HepG2 (cell line): ENCODE measurements around the gene COG5. TPM values are rescaled to one million over a fixed set of nuclear protein-coding genes. Genes with fewer than 3 reads are reported as not detected.
A peak's percentile ranks its signal among the peaks of the same experiment; 100 is the strongest.

Experiments used
- KDM5B ChIP-seq: sonication (generic); formaldehyde crosslinking; IDR thresholded peaks from 2 replicates; pipeline ENCODE4 v1.4.0; 2020; ENCODE audit warnings: missing genetic modification reagents, mild to moderate bottlenecking, borderline replicate concordance
- RXRB ChIP-seq: IDR thresholded peaks from 2 replicates; pipeline ENCODE4 v1.6.1; 2016; ENCODE audit warnings: borderline replicate concordance, missing genetic modification reagents, missing compliant biosample characterization
- SMC3 ChIP-seq: IDR thresholded peaks from 2 replicates; pipeline ENCODE4 v1.6.1; 2011; ENCODE audit warnings: low read length, improper control_type of control experiment
- SRSF9 ChIP-seq: fragments of 200-400 bp; formaldehyde crosslinking; IDR thresholded peaks from 2 replicates; pipeline ENCODE4 v1.6.1; 2018; ENCODE audit warnings: borderline replicate concordance, mild to moderate bottlenecking, low read depth, low read length; ENCODE audit not compliant: insufficient read depth, poor library complexity, severe bottlenecking
- SSRP1 ChIP-seq: IDR thresholded peaks from 2 replicates; pipeline ENCODE4 v1.6.1; 2016; ENCODE audit warnings: control low read depth
- ZNF101 ChIP-seq: sonication (generic); formaldehyde crosslinking; IDR thresholded peaks from 2 replicates; pipeline ENCODE4 v1.4.0; 2020; ENCODE audit warnings: mild to moderate bottlenecking, low read depth, missing genetic modification reagents, borderline replicate concordance
- ZNF274 ChIP-seq: sonication (generic); formaldehyde crosslinking; IDR thresholded peaks from 2 replicates; pipeline ENCODE4 v1.5.1; 2020; ENCODE audit warnings: mild to moderate bottlenecking, missing genetic modification reagents
- ZNF446 ChIP-seq: sonication (generic); formaldehyde crosslinking; IDR thresholded peaks from 2 replicates; pipeline ENCODE4 v1.5.0; 2020; ENCODE audit warnings: mild to moderate bottlenecking, missing genetic modification reagents
- ZNF589 ChIP-seq: sonication (generic); formaldehyde crosslinking; conservative IDR thresholded peaks from 2 replicates; pipeline ENCODE4 v1.8.0; 2022; ENCODE audit warnings: mild to moderate bottlenecking, moderate library complexity, missing genetic modification reagents
- ZNF749 ChIP-seq: sonication (generic); formaldehyde crosslinking; IDR thresholded peaks from 2 replicates; pipeline ENCODE4 v1.8.0; 2022; ENCODE audit warnings: mild to moderate bottlenecking, missing genetic modification reagents, moderate library complexity, borderline replicate concordance
- ZNF816 ChIP-seq: sonication (generic); formaldehyde crosslinking; IDR thresholded peaks from 2 replicates; pipeline ENCODE4 v1.8.0; 2022; ENCODE audit warnings: missing genetic modification reagents, mild to moderate bottlenecking, borderline replicate concordance
- polyA plus RNA-seq, 8 experiments: library from polyadenylated mRNA; depleted of rRNA in 3 of 8; stranded (reverse) in 7 of 8; unstranded in 1 of 8; fragments of >200 nt; fragmentation: Illumina TruSeq in 4 of 8; extraction: Trizol in 4 of 8; gene quantifications; 2 replicates each; pipeline versions ENCODE4 v1.2.1 to v1.2.3, GENCODE V29; 2011 to 2016; ENCODE audit warnings: low read depth in 4 of 8, missing spikeins in 1 of 8, mixed read lengths in 1 of 8; ENCODE audit not compliant: insufficient read depth in 1 of 8
- total RNA-seq, 5 experiments: library from RNA; depleted of rRNA; stranded (reverse); fragments of >200 nt; fragmentation: Illumina TruSeq; extraction: Trizol; gene quantifications; 2 replicates each; pipeline ENCODE4 v1.2.3, GENCODE V29; 2016; ENCODE audit warnings: low read depth in 1 of 5
- TF ChIP-seq, protein P1 (sequence below): sonication (generic); formaldehyde crosslinking; IDR thresholded peaks from 2 replicates; pipeline ENCODE4 v1.5.0; 2020; ENCODE audit warnings: mild to moderate bottlenecking, missing genetic modification reagents
- TF ChIP-seq, protein P2 (sequence below): sonication (generic); formaldehyde crosslinking; IDR thresholded peaks from 2 replicates; pipeline ENCODE4 v1.4.0; 2020; ENCODE audit warnings: missing genetic modification reagents
- TF ChIP-seq, protein P3 (sequence below): sonication (generic); formaldehyde crosslinking; IDR thresholded peaks from 2 replicates; pipeline ENCODE4 v1.5.0; 2020; ENCODE audit warnings: mild to moderate bottlenecking, low read depth, missing genetic modification reagents, borderline replicate concordance
- TF ChIP-seq, protein P4 (sequence below): sonication (generic); formaldehyde crosslinking; IDR thresholded peaks from 2 replicates; pipeline ENCODE4 v1.8.1; 2022; ENCODE audit warnings: mild to moderate bottlenecking, missing genetic modification reagents
- TF ChIP-seq, protein P5 (sequence below): IDR thresholded peaks from 2 replicates; pipeline ENCODE4 v1.6.1; 2016; ENCODE audit warnings: low read depth
- TF ChIP-seq, protein P6 (sequence below), 2 experiments: IDR thresholded peaks; 2 replicates each; pipeline ENCODE4 v1.6.1; 2011 to 2012; ENCODE audit warnings: low read length in 2 of 2, borderline replicate concordance in 1 of 2, low read depth in 1 of 2, mild to moderate bottlenecking in 1 of 2, moderate library complexity in 1 of 2

COG5 gene
- total and polyA plus RNA-seq, 2 of the 13 experiments (the other 11 are each of a cell fraction or from before 2014, with no cell fraction given): 20.4 to 31.3 TPM

DNA sequence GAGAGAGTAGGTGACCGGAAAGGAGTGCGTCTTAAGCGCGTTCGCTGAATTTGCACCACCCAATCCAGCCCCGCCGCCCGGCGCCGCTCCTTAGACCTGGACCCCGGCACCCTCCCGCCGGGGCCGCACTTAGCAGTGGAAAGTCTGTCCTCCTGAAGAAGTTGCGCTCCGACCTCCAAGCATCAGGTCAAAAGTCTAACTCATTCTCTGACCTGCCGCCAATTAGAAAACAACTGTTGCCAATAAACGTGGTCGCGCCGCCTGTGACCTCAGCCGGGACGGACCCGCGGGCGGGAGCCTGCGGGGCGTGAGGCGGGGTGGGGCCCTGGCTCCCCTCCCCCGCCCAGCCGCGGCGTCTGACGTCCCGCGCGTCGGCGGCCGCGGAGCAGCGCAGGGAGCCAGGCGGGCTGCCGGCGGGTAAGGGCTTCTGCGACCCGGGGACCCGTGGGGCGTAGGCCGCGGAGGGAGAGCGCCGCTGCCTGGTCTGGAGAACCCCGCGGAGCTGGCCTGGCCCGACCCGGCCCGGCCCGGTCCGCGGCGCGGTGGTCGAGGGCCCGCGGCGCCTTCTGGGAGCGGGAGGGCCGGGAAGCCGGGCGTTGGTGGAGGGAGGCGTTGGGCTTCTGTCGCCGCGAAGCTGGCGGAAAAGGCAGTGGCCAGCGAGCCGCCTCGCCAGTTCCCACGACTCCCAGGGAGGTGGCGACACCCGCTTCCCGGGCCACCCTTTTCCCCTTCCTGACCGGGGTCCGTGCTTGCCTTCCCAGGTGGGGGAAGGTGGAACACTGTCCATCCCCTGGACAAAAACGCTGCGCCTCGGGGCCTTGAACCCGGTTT lies 16.4 kb upstream of the COG5 start, which contains the start of gene BCAP29 (continued):
- TF ChIP-seq, protein P1, sequence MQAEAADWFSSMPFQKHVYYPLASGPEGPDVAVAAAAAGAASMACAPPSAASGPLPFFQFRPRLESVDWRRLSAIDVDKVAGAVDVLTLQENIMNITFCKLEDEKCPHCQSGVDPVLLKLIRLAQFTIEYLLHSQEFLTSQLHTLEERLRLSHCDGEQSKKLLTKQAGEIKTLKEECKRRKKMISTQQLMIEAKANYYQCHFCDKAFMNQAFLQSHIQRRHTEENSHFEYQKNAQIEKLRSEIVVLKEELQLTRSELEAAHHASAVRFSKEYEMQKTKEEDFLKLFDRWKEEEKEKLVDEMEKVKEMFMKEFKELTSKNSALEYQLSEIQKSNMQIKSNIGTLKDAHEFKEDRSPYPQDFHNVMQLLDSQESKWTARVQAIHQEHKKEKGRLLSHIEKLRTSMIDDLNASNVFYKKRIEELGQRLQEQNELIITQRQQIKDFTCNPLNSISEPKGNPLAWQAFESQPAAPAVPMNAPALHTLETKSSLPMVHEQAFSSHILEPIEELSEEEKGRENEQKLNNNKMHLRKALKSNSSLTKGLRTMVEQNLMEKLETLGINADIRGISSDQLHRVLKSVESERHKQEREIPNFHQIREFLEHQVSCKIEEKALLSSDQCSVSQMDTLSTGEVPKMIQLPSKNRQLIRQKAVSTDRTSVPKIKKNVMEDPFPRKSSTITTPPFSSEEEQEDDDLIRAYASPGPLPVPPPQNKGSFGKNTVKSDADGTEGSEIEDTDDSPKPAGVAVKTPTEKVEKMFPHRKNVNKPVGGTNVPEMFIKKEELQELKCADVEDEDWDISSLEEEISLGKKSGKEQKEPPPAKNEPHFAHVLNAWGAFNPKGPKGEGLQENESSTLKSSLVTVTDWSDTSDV (CRISPR knock-in tag): no peak
- TF ChIP-seq KDM5B (CRISPR knock-in tag): peak; percentile 77
- TF ChIP-seq, protein P2, sequence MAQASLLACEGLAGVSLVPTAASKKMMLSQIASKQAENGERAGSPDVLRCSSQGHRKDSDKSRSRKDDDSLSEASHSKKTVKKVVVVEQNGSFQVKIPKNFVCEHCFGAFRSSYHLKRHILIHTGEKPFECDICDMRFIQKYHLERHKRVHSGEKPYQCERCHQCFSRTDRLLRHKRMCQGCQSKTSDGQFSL (CRISPR knock-in tag): no peak
- TF ChIP-seq, protein P3, sequence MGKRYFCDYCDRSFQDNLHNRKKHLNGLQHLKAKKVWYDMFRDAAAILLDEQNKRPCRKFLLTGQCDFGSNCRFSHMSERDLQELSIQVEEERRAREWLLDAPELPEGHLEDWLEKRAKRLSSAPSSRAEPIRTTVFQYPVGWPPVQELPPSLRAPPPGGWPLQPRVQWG: no peak
- peak; percentile 12; the same call in 1 of the 2 replicates for TF ChIP-seq SMC3
- no peak for TF ChIP-seq ZNF446 (CRISPR knock-in tag)
- TF ChIP-seq, protein P4, sequence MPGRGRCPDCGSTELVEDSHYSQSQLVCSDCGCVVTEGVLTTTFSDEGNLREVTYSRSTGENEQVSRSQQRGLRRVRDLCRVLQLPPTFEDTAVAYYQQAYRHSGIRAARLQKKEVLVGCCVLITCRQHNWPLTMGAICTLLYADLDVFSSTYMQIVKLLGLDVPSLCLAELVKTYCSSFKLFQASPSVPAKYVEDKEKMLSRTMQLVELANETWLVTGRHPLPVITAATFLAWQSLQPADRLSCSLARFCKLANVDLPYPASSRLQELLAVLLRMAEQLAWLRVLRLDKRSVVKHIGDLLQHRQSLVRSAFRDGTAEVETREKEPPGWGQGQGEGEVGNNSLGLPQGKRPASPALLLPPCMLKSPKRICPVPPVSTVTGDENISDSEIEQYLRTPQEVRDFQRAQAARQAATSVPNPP (CRISPR knock-in tag): no peak
- TF ChIP-seq, protein P5, sequence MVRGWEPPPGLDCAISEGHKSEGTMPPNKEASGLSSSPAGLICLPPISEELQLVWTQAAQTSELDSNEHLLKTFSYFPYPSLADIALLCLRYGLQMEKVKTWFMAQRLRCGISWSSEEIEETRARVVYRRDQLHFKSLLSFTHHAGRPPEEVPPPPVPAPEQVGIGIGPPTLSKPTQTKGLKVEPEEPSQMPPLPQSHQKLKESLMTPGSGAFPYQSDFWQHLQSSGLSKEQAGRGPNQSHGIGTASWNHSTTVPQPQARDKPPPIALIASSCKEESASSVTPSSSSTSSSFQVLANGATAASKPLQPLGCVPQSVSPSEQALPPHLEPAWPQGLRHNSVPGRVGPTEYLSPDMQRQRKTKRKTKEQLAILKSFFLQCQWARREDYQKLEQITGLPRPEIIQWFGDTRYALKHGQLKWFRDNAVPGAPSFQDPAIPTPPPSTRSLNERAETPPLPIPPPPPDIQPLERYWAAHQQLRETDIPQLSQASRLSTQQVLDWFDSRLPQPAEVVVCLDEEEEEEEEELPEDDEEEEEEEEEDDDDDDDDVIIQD (CRISPR knock-in tag): no peak
- TF ChIP-seq SSRP1 (CRISPR knock-in tag): no peak
- no peak for TF ChIP-seq SRSF9
- TF ChIP-seq ZNF816 (CRISPR knock-in tag): peak; percentile 57; the same call in 1 of the 2 replicates
- TF ChIP-seq RXRB (CRISPR knock-in tag): peak; percentile 49; the same call in 1 of the 2 replicates
- TF ChIP-seq, protein P6, sequence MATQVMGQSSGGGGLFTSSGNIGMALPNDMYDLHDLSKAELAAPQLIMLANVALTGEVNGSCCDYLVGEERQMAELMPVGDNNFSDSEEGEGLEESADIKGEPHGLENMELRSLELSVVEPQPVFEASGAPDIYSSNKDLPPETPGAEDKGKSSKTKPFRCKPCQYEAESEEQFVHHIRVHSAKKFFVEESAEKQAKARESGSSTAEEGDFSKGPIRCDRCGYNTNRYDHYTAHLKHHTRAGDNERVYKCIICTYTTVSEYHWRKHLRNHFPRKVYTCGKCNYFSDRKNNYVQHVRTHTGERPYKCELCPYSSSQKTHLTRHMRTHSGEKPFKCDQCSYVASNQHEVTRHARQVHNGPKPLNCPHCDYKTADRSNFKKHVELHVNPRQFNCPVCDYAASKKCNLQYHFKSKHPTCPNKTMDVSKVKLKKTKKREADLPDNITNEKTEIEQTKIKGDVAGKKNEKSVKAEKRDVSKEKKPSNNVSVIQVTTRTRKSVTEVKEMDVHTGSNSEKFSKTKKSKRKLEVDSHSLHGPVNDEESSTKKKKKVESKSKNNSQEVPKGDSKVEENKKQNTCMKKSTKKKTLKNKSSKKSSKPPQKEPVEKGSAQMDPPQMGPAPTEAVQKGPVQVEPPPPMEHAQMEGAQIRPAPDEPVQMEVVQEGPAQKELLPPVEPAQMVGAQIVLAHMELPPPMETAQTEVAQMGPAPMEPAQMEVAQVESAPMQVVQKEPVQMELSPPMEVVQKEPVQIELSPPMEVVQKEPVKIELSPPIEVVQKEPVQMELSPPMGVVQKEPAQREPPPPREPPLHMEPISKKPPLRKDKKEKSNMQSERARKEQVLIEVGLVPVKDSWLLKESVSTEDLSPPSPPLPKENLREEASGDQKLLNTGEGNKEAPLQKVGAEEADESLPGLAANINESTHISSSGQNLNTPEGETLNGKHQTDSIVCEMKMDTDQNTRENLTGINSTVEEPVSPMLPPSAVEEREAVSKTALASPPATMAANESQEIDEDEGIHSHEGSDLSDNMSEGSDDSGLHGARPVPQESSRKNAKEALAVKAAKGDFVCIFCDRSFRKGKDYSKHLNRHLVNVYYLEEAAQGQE (IDR thresholded peaks at IDR 0.05; ENCODE audit: borderline replicate concordance in 1 of 2, low read depth in 1 of 2, low read length in 2 of 2): peak in 1 of 2 experiments; percentile 42; a peak in 1 of 4 replicates
- no peak; the same call in 1 of the 2 replicates for TF ChIP-seq ZNF589 (CRISPR knock-in tag)
- TF ChIP-seq ZNF749 (CRISPR knock-in tag): no peak
- no peak for TF ChIP-seq ZNF101 (CRISPR knock-in tag)
- TF ChIP-seq ZNF274 (CRISPR knock-in tag): no peak; the same call in 1 of the 2 replicates
